Mesenchymal stem cell (in vitro differentiated cells and primary cell): ENCODE data around the gene KCNAB2.

Source experiments
- DNase-seq: peaks from one replicate; pipeline ENCODE4 v3.0.0-alpha.2; 2013
- H2AFZ ChIP-seq: one replicate; pipeline ENCODE4 v1.6.1; 2013; ENCODE audit warnings: low read depth, mild to moderate bottlenecking, control low read depth, inconsistent platforms, low read length, moderate library complexity
- H2AK5ac ChIP-seq: 2 replicates; pipeline ENCODE4 v1.6.1; 2013; ENCODE audit warnings: low read length, moderate library complexity, mild to moderate bottlenecking, inconsistent platforms; ENCODE audit not compliant: severe bottlenecking
- H2BK120ac ChIP-seq: one replicate; pipeline ENCODE4 v1.6.1; 2013; ENCODE audit warnings: low read depth, mild to moderate bottlenecking, inconsistent platforms, low read length, moderate library complexity
- H2BK12ac ChIP-seq, 2 experiments: one replicate each; pipeline ENCODE4 v1.6.1; 2013; ENCODE audit warnings: inconsistent platforms in 2 of 2, low read length in 2 of 2, mild to moderate bottlenecking in 2 of 2, moderate library complexity in 2 of 2, control low read depth in 1 of 2
- H2BK15ac ChIP-seq: one replicate; pipeline ENCODE4 v1.6.1; 2013; ENCODE audit warnings: mild to moderate bottlenecking, low read depth, inconsistent platforms; ENCODE audit not compliant: poor library complexity, severe bottlenecking
- H2BK5ac ChIP-seq: 2 replicates; pipeline ENCODE4 v1.6.1; 2013; ENCODE audit warnings: low read depth, mild to moderate bottlenecking, low read length, control low read depth, inconsistent platforms; ENCODE audit not compliant: poor library complexity, severe bottlenecking
- H3K14ac ChIP-seq, 2 experiments: one replicate each; pipeline ENCODE4 v1.6.1; 2013; ENCODE audit warnings: inconsistent platforms in 2 of 2, low read length in 2 of 2, control low read depth in 1 of 2, mild to moderate bottlenecking in 1 of 2, moderate library complexity in 1 of 2
- H3K18ac ChIP-seq, 2 experiments: one replicate each; pipeline ENCODE4 v1.6.1; 2013; ENCODE audit warnings: inconsistent platforms in 2 of 2, low read length in 2 of 2, control low read depth in 1 of 2, low read depth in 1 of 2, mild to moderate bottlenecking in 1 of 2
- H3K23ac ChIP-seq, 2 experiments: one replicate each; pipeline ENCODE4 v1.6.1; 2013; ENCODE audit warnings: inconsistent platforms in 2 of 2, low read length in 2 of 2, mild to moderate bottlenecking in 2 of 2, moderate library complexity in 2 of 2, control low read depth in 1 of 2
- H3K27ac ChIP-seq: 2 replicates; pipeline ENCODE4 v1.5.1; 2013; ENCODE audit warnings: mild to moderate bottlenecking, moderate library complexity, low read length, control low read depth, inconsistent platforms; ENCODE audit not compliant: poor library complexity, severe bottlenecking
- H3K27me3 ChIP-seq, 2 experiments: 2 replicates each; pipeline versions ENCODE4 v1.6.1 to v1.7.0; 2013; ENCODE audit warnings: low read length in 2 of 2, mild to moderate bottlenecking in 2 of 2, moderate library complexity in 2 of 2, control low read depth in 1 of 2, inconsistent platforms in 1 of 2; ENCODE audit not compliant: control insufficient read depth in 1 of 2, insufficient read depth in 1 of 2
- H3K36me3 ChIP-seq, 2 experiments: 2 replicates each; pipeline versions ENCODE4 v1.6.1 to v1.7.0; 2013; ENCODE audit warnings: low read length in 2 of 2, control low read depth in 1 of 2, inconsistent platforms in 1 of 2, low read depth in 1 of 2, mild to moderate bottlenecking in 1 of 2; ENCODE audit not compliant: insufficient read depth in 2 of 2, control insufficient read depth in 1 of 2
- H3K4ac ChIP-seq, 2 experiments: one replicate each; pipeline ENCODE4 v1.6.1; 2013; ENCODE audit warnings: inconsistent platforms in 2 of 2, low read length in 2 of 2, mild to moderate bottlenecking in 2 of 2, moderate library complexity in 2 of 2, control low read depth in 1 of 2, low read depth in 1 of 2
- H3K4me1 ChIP-seq: 2 replicates; pipeline ENCODE4 v1.6.1; 2013; ENCODE audit warnings: low read depth, low read length, control low read depth; ENCODE audit not compliant: control insufficient read depth, insufficient read depth
- H3K4me2 ChIP-seq: 2 replicates; pipeline ENCODE4 v1.6.1; 2013; ENCODE audit warnings: low read length, mild to moderate bottlenecking, inconsistent platforms; ENCODE audit not compliant: poor library complexity, severe bottlenecking
- H3K4me3 ChIP-seq, 2 experiments: 2 replicates each; pipeline versions ENCODE4 v1.5.1 to v1.7.0; 2013; ENCODE audit warnings: low read length in 2 of 2, mild to moderate bottlenecking in 2 of 2, control low read depth in 1 of 2, low read depth in 1 of 2; ENCODE audit not compliant: insufficient read depth in 1 of 2
- H3K79me1 ChIP-seq: replicated peaks from 2 replicates; pipeline ENCODE4 v1.6.1; 2013; ENCODE audit warnings: mild to moderate bottlenecking, control low read depth, low read length, inconsistent platforms; ENCODE audit not compliant: poor library complexity, severe bottlenecking
- H3K9ac ChIP-seq: 2 replicates; pipeline ENCODE4 v1.7.0; 2013; ENCODE audit warnings: mild to moderate bottlenecking, low read length, moderate library complexity
- H3K9me3 ChIP-seq: 2 replicates; pipeline ENCODE4 v1.7.0; 2013; ENCODE audit warnings: mild to moderate bottlenecking, low read length; ENCODE audit not compliant: control insufficient read depth
- H4K8ac ChIP-seq: one replicate; pipeline ENCODE4 v1.6.1; 2013; ENCODE audit warnings: inconsistent platforms, mild to moderate bottlenecking, low read length, moderate library complexity
- H4K91ac ChIP-seq: one replicate; pipeline ENCODE4 v1.6.1; 2013; ENCODE audit warnings: mild to moderate bottlenecking, low read length, inconsistent platforms
- WGBS: methylation state at CpG from one replicate; pipeline ENCODE4 v1.1.7; 2013; ENCODE audit warnings: mixed read lengths; 5-methylcytosine and 5-hydroxymethylcytosine counted together

KCNAB2 gene

GRCh38 chr1:6043561-6043960 is 2.1 kb upstream of the KCNAB2 start:
- H3K14ac ChIP-seq: no peak overlapping the region
- no peak overlapping the region for H3K4me3 ChIP-seq
- no peak overlapping the region for H2AFZ ChIP-seq
- H4K8ac ChIP-seq: no peak overlapping the region
- H3K36me3 ChIP-seq: no peaks in the 10 kb centered on the region
- H2BK5ac ChIP-seq: no peak overlapping the region
- no peak overlapping the region for H2BK15ac ChIP-seq
- no peak overlapping the region for H3K27ac ChIP-seq
- H3K9me3 ChIP-seq: no peaks in the 10 kb centered on the region
- H3K79me1 ChIP-seq: no peaks in the 10 kb centered on the region
- H3K4me2 ChIP-seq: no peak overlapping the region
- H3K27me3 ChIP-seq: peaks cover 18 to 30% of the 10 kb centered on the region in 2 experiments
- H3K9ac ChIP-seq: no peak overlapping the region
- no peak overlapping the region for H2AK5ac ChIP-seq
- H3K4me1 ChIP-seq: peaks cover 2% of the 10 kb centered on the region
- no peak overlapping the region for H3K23ac ChIP-seq
- H4K91ac ChIP-seq: no peak overlapping the region
- H2BK12ac ChIP-seq: no peak overlapping the region
- DNase-seq: no peak
- H2BK120ac ChIP-seq: no peak overlapping the region
- no peak overlapping the region for H3K18ac ChIP-seq
- 88% methylated on average over 5 of the region's 5 CpGs for WGBS
- no peak overlapping the region for H3K4ac ChIP-seq

GRCh38 chr1:6044481-6045109 is 1.1 kb upstream of the KCNAB2 start:
- H3K27ac ChIP-seq: no peak overlapping the region
- H3K27me3 ChIP-seq: peaks cover 17 to 22% of the 10 kb centered on the region in 2 experiments
- H2AK5ac ChIP-seq: no peak overlapping the region
- no peaks in the 10 kb centered on the region for H3K9me3 ChIP-seq
- no peaks in the 10 kb centered on the region for H3K79me1 ChIP-seq
- DNase-seq: no peak
- H3K36me3 ChIP-seq: no peaks in the 10 kb centered on the region
- no peak overlapping the region for H3K9ac ChIP-seq
- no peak overlapping the region for H2BK15ac ChIP-seq
- H2BK5ac ChIP-seq: no peak overlapping the region
- no peak overlapping the region for H3K4me2 ChIP-seq
- H3K14ac ChIP-seq: no peak overlapping the region
- no peak overlapping the region for H3K4me3 ChIP-seq
- no peak overlapping the region for H2BK12ac ChIP-seq
- H4K91ac ChIP-seq: no peak overlapping the region
- no peaks in the 10 kb centered on the region for H3K4me1 ChIP-seq
- H2AFZ ChIP-seq: no peak overlapping the region
- 77% methylated on average over 11 of the region's 11 CpGs for WGBS
- H2BK120ac ChIP-seq: no peak overlapping the region
- H3K4ac ChIP-seq: no peak overlapping the region
- no peak overlapping the region for H4K8ac ChIP-seq
- H3K18ac ChIP-seq: no peak overlapping the region
- no peak overlapping the region for H3K23ac ChIP-seq

GRCh38 chr1:6045110-6045502 is 582 bp upstream of the KCNAB2 start:
- no peak overlapping the region for H2BK15ac ChIP-seq
- H3K4me3 ChIP-seq: no peak overlapping the region
- H3K27me3 ChIP-seq: peaks cover 14 to 17% of the 10 kb centered on the region in 2 experiments
- H3K4ac ChIP-seq: no peak overlapping the region
- H2BK120ac ChIP-seq: no peak overlapping the region
- H3K4me1 ChIP-seq: no peaks in the 10 kb centered on the region
- no peak overlapping the region for H2AFZ ChIP-seq
- H3K9ac ChIP-seq: no peak overlapping the region
- H3K14ac ChIP-seq: no peak overlapping the region
- no peak overlapping the region for H3K23ac ChIP-seq
- H3K36me3 ChIP-seq: no peaks in the 10 kb centered on the region
- no peak for DNase-seq
- H2BK12ac ChIP-seq: no peak overlapping the region
- H3K27ac ChIP-seq: no peak overlapping the region
- no peak overlapping the region for H4K8ac ChIP-seq
- no peaks in the 10 kb centered on the region for H3K79me1 ChIP-seq
- H3K18ac ChIP-seq: no peak overlapping the region
- H3K9me3 ChIP-seq: no peaks in the 10 kb centered on the region
- H2AK5ac ChIP-seq: no peak overlapping the region
- no peak overlapping the region for H4K91ac ChIP-seq
- WGBS: 81% methylated on average over 9 of the region's 9 CpGs
- H3K4me2 ChIP-seq: no peak overlapping the region
- H2BK5ac ChIP-seq: no peak overlapping the region

GRCh38 chr1:6046279-6046678 is 591 bp downstream of the KCNAB2 start:
- Histone ChIP-seq H3K14ac (no peak overlapping the region), H3K36me3 (no peaks in the 10 kb centered on the region), H2AFZ (no peak overlapping the region), H3K23ac (no peak overlapping the region), H2BK12ac (no peak overlapping the region), H3K4me2 (no peak overlapping the region), H2BK120ac (no peak overlapping the region), H3K4me1 (no peaks in the 10 kb centered on the region), H2AK5ac (no peak overlapping the region), H3K9ac (no peak overlapping the region), H4K8ac (no peak overlapping the region), H3K4ac (no peak overlapping the region), H4K91ac (no peak overlapping the region), H3K79me1 (no peaks in the 10 kb centered on the region), H3K4me3 (no peak overlapping the region), H3K27ac (no peak overlapping the region), H3K18ac (no peak overlapping the region), H3K27me3 (peaks cover 8 to 13% of the 10 kb centered on the region in 2 experiments), H3K9me3 (no peaks in the 10 kb centered on the region), H2BK5ac (no peak overlapping the region), H2BK15ac (no peak overlapping the region)
- WGBS: 86% methylated on average over 14 of the region's 14 CpGs
- DNase-seq: no peak
